GM18508 (cell line): ENCODE data around the gene KRTAP12-3.

Experiments used
- ATAC-seq: cut with Tn5 transposase; IDR thresholded peaks from one replicate; pipeline ENCODE4 v1.9.1; 2021; ENCODE audit warnings: moderate number of reproducible peaks; ENCODE audit not compliant: insufficient read depth, unreplicated experiment

The KRTAP12-3 gene

DNA sequence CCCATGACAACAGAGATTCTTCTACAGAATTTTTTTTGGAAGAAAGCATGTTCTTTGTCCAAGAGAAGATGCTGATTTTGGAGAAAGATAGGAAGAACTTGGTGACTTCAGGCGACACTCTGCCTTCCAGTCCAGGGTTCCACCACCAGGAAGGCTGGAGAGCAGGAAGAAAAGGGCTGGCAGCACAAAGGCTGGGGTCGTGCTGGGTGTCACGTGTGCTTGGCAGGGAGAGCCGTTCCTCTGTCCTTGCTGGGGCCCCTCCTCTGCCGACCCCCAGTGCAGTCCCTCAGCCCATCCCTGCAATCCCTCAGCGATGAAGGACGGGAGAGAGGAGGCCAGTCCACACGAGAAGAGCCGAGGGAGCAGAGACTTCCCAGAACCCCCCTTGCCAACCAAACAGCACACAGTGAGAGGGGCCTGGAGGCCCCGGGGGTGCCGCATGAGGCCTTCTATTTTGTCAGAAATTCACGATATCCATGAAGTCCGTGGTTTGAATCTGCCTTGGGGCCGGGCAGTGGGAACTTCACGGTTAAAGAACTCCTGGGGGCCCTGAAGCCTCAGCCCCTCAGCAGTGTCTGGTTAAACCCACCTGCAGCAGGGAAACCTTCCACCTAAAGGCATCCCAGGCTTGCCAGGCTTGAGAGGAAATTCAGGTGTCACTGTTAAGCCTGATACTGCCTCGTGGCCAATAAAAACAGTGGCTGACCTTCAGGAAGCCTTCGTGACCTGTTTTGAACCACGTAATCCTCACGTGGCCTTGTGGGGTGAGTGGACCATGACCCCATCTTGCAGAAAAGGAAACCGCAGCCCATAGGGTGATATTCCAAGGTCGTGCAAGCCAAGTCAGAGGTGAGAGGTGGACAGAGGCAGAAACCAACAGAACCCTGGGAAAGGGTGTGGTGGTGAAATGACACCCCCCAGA, 42.6 kb downstream of the KRTAP12-3 start:
- ATAC-seq: no peak

DNA sequence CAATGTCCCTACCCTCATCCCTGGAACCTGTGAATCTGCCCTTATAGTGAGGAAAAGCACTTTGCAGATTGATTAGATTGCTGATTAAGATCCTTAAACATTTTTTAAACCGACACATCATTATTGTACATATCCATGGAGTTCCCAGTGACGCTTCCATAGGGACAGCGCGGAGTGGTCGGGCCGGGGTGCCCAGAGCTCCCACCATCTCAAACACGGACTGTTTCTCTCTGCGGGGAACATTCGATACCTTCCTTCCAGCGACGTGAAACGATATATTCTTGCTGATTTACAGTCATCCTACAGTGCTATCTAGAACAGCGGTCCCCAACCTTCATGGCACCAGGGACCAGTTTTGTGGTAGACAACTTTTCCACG, 43.3 kb downstream of the KRTAP12-3 start:
- no peak for ATAC-seq

GRCh38 chr21:44701541-44701940, 43.8 kb downstream of the KRTAP12-3 start:
- no peak for ATAC-seq

DNA sequence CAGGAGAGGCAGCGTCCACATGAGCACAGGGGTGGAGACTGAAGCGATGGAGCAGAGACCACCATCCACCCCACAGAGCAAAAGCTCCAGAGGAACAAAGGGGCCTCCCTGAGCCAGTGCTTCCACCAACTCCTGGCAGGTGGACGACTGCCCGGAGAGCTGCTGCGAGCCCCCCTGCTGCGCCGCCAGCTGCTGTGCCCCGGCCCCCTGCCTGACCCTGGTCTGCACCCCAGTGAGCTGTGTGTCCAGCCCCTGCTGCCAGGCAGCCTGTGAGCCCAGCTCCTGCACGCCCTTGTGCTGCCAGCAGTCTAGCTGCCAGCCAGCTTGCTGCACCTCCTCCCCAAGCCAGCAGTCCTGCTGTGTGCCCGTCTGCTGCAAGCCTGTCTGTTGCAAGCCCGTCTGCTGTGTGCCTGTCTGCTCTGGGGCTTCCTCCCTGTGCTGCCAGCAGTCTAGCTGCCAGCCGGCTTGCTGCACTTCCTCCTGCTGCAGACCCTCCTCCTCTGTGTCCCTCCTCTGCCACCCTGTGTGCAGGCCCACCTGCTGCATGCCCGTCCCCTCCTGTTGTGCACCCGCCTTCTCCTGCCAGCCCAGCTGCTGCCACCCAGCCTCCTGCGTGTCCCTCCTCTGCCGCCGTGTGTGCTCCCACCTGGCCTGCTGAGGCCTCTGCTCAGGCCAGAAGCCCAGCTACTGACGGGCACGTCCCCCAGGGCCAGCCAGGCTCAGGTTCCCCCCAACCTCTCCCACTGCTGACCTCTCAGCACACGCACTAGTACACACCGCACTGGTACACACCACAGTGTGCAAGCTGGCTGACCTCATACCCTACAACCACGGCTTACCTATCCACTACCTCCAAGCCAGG, 44.6 kb downstream of the KRTAP12-3 start:
- no peak for ATAC-seq

DNA sequence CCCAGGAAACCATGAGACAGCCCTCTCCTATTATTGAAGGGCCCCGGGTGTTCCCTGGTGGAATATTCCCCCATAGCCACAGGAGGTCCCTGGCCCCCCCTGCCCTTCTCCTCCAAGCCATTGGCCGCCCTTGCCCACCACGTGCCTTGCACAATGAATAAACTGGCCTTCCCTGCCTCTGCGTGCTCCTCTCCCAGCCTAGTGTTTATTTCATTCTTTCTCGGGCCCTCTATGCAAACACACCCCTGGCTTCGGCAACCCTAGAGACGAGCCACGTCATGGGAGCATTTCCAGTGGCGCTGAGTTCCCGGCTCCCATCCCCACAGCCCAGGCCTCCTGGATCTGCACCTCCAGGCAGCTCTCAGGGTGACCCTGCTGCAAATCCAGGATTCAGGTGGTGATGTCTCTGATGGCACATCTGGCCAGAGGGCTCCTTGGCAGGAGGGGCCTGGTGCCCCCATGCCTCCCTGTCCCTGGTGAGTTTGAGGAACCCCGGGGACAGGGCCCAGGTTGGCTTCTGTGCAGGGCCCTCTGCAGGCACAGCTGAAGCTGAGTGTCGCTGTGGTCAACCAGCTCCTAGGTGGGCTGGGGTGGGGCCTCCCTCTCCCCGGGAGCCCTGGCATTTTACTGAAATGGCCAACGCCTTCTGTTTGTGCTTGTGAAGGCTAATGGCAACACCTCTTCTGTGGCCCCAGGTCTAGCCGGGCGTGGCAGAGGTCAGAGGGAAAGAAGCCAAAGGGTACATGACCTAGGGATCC, 45.4 kb downstream of the KRTAP12-3 start:
- no peak for ATAC-seq

DNA sequence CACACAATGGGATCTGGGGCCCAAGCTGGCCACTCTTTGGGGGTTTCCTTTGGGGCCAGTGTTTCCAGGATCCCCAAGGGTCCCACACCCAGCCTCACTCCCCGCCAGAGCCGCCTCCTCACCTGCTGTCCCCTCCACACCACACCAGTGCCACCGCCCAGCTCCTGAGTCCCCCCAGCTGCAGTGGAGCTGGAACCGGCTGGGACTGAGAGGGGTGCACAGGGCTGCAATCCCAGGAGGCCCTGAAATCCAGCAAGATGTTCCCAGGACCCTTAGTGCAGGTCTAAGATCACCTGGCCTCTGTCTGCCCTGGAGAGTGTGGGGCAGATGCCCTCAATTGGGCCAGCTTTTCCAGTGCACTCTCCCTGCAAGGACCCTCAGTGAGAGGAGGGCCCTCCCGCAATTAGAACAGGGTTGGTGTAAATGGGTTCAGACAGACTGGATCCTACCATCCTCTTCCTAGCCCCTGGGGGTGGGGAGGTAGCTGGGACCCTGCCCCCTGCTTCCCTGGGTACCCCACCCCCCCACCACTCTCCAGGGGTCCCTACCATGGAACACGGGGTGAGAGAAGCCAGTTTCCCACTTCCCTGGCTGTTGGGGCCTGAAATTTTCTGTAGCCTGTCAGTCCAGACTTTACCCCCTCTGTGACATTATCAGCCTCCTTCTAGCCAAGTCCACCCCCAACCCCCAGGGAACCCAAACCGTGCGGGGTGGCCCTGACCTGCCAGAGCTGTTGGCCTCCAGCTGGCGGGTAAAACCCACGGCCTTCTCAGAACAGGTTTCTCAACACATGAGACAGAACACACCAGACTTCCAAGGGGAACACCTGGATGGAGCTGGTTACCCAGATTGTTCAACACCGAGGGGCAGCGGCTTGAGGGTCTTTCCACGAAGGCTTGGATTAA, 46.3 kb downstream of the KRTAP12-3 start:
- ATAC-seq: no peak

DNA sequence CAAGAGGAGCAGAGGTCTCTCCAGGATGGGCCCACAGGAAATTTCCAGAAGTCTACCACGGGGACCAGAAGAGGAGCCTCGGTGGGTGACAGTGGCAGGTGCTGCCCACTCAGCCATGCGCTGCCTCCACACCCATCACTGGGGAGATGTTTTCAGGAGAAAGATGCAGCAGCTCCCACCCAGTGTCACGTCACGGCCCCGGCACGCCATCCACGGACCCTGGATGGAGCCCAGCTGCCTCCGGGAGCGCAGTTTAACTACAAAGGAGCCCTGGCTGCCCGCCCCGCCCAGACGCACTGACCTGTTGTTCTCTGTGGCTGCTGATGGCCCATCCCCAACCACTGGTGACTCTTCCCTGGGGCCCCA, 46.9 kb downstream of the KRTAP12-3 start:
- ATAC-seq: no peak

GRCh38 chr21:44706026-44706705, 48.4 kb downstream of the KRTAP12-3 start:
- ATAC-seq: no peak

- no peak for ATAC-seq
Measured at GRCh38 chr21:44706706-44707581, 49.2 kb downstream of the KRTAP12-3 start.
